ENCODE results near the gene PACSIN1. TPM values are rescaled to one million over a fixed set of nuclear protein-coding genes. Genes with fewer than 3 reads are reported as not detected.

Gene PACSIN1
- total and polyA plus RNA-seq, 8 donors, result under 0.01 to 2.2 (median 0.49) TPM; not detected in 2

- intact Hi-C loops (cut with DNase I; ENCODE audit: low total_unique reads), result no loop called here
- no peaks in the 10 kb centered on the region for H3K27me3 ChIP-seq
- WGBS, 5 donors, result 91 to 100% (median 100%) methylated on average over 1 of the region's 1 CpG
- no peaks in the 10 kb centered on the region for H3K4me1 ChIP-seq
- no peak overlapping the region for H3K4me3 ChIP-seq
- no peak overlapping the region for H3K27ac ChIP-seq
- DNase-seq, result no peak
- H3K36me3 ChIP-seq, result no peaks in the 10 kb centered on the region
- peaks cover 0 to 6% (median 2%) of the 10 kb centered on the region in 4 donors for H3K9me3 ChIP-seq
- TF ChIP-seq POLR2A (IDR thresholded peaks at IDR 0.05), result no peak
- no peak for TF ChIP-seq CTCF (IDR thresholded peaks at IDR 0.05)
- TF ChIP-seq POLR2AphosphoS5 (IDR thresholded peaks at IDR 0.05), result no peak
- no peak for TF ChIP-seq EP300 (IDR thresholded peaks at IDR 0.05)
Observed at GRCh38 chr6:34451192-34451591, 14.7 kb upstream of the PACSIN1 start.

- H3K4me3 ChIP-seq, result no peak overlapping the region
- intact Hi-C loops (cut with DNase I; ENCODE audit: low total_unique reads), result no loop called here
- no peaks in the 10 kb centered on the region for H3K36me3 ChIP-seq
- DNase-seq, result no peak
- TF ChIP-seq POLR2AphosphoS5 (IDR thresholded peaks at IDR 0.05) (no peak), CTCF (IDR thresholded peaks at IDR 0.05) (no peak), POLR2A (IDR thresholded peaks at IDR 0.05) (no peak), EP300 (IDR thresholded peaks at IDR 0.05) (no peak)
- H3K9me3 ChIP-seq, result peaks cover 0 to 6% (median 2%) of the 10 kb centered on the region in 4 donors
- peaks cover 0 to 5% (median 0%) of the 10 kb centered on the region in 4 donors for H3K4me1 ChIP-seq
- H3K27me3 ChIP-seq, result no peaks in the 10 kb centered on the region
- WGBS, 5 donors, result 86 to 100% (median 100%) methylated on average over 1 of the region's 1 CpG; no CpG with 5 or more reads in 2 of the 5 donors
- H3K27ac ChIP-seq, result no peak overlapping the region
Observed at GRCh38 chr6:34455831-34456230, 10.0 kb upstream of the PACSIN1 start.

- intact Hi-C loops (cut with DNase I; ENCODE audit: low total_unique reads), result no loop called here
- Histone ChIP-seq H3K27me3 (no peaks in the 10 kb centered on the region), H3K4me1 (peaks cover 0 to 5% (median 0%) of the 10 kb centered on the region in 4 donors), H3K4me3 (no peak overlapping the region), H3K9me3 (no peaks in the 10 kb centered on the region), H3K27ac (no peak overlapping the region), H3K36me3 (no peaks in the 10 kb centered on the region)
- TF ChIP-seq EP300 (IDR thresholded peaks at IDR 0.05) (no peak), CTCF (IDR thresholded peaks at IDR 0.05) (no peak), POLR2AphosphoS5 (IDR thresholded peaks at IDR 0.05) (no peak), POLR2A (IDR thresholded peaks at IDR 0.05) (no peak)
- DNase-seq, result no peak
- 60 to 77% (median 66%) methylated on average over 1 to 2 of the region's 2 CpGs for WGBS, 5 donors
Observed at GRCh38 chr6:34457382-34457741, 8.5 kb upstream of the PACSIN1 start.

GRCh38 chr6:34457742-34458735 is 7.8 kb upstream of the PACSIN1 start:
- Histone ChIP-seq H3K4me1 (peaks cover 0 to 5% (median 0%) of the 10 kb centered on the region in 4 donors), H3K9me3 (no peaks in the 10 kb centered on the region), H3K27me3 (no peaks in the 10 kb centered on the region), H3K4me3 (no peak overlapping the region), H3K36me3 (no peaks in the 10 kb centered on the region), H3K27ac (no peak overlapping the region)
- intact Hi-C loops (cut with DNase I; ENCODE audit: low total_unique reads), result no loop called here
- no peak for DNase-seq
- TF ChIP-seq CTCF (IDR thresholded peaks at IDR 0.05) (no peak), EP300 (IDR thresholded peaks at IDR 0.05) (no peak), POLR2AphosphoS5 (IDR thresholded peaks at IDR 0.05) (no peak), POLR2A (IDR thresholded peaks at IDR 0.05) (no peak)
- 78 to 90% (median 81%) methylated on average over 10 to 14 of the region's 14 CpGs for WGBS, 5 donors

Data from stomach (tissue), 9 donors.